Neuron (in vitro differentiated cells): ENCODE results near the gene WFS1.

Experiments
- H2AFZ ChIP-seq: one replicate; pipeline ENCODE4 v1.6.1; 2013; ENCODE audit warnings: low read depth, mild to moderate bottlenecking, inconsistent platforms, low read length, moderate library complexity
- H3K27me3 ChIP-seq: one replicate; pipeline ENCODE4 v1.6.1; 2013; ENCODE audit warnings: low read length; ENCODE audit not compliant: insufficient read depth
- H3K36me3 ChIP-seq: one replicate; pipeline ENCODE4 v1.6.1; 2013; ENCODE audit warnings: low read length; ENCODE audit not compliant: insufficient read depth
- H3K4me1 ChIP-seq: one replicate; pipeline ENCODE4 v1.6.1; 2013; ENCODE audit warnings: low read length; ENCODE audit not compliant: insufficient read depth
- H3K4me3 ChIP-seq: 2 replicates; pipeline ENCODE4 v1.5.1; 2013; ENCODE audit warnings: mild to moderate bottlenecking, low read length, moderate library complexity
- H3K9me3 ChIP-seq: one replicate; pipeline ENCODE4 v1.6.1; 2013; ENCODE audit warnings: low read length

Gene WFS1

DNA sequence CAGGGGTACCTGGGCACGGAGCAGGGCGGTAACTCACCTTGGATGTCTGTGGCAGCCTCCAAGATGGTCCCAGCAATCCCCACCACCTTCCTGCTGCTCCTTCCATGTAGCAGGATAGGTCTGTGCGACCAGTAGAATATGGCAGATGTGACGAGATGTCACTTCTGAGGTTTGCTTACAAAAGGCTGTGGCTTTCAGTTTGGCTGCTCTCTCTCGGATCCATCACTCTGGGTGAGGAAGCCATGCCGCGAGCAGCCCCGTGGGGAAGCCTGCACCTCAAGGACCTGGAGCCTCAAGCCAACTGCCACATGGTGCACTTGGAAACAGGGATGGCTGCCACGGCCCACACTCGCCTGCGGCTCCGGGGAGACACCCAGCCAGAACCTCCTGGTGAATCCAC, 37.6 kb downstream of the WFS1 start:
- peaks cover 6% of the 10 kb centered on the region for H3K36me3 ChIP-seq
- no peak overlapping the region for H2AFZ ChIP-seq
- no peak overlapping the region for H3K4me3 ChIP-seq
- H3K9me3 ChIP-seq, result no peaks in the 10 kb centered on the region
- no peaks in the 10 kb centered on the region for H3K27me3 ChIP-seq
- H3K4me1 ChIP-seq, result peaks cover 3% of the 10 kb centered on the region

DNA sequence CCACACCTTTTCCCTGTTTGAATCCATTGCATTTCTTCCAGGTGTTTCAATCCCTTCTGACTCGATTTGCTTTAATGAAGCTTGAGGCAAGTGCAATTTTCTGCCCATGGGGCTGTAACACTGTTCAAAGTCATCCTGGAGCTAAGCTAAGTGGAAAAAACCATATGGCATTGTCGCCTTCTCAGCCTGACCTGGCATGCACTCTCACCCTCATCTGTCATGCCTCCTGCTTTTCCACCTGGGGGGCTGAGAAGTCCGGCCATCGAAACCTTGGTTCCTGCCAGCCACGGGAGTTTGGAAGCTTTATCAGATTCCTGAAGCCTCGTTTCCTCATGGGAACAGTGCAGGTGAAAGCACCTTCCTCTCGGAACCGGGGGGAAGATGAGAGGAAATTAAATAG, 38.2 kb downstream of the WFS1 start:
- Histone ChIP-seq H3K4me3 (no peak overlapping the region), H3K36me3 (no peaks in the 10 kb centered on the region), H3K27me3 (no peaks in the 10 kb centered on the region), H2AFZ (no peak overlapping the region), H3K9me3 (no peaks in the 10 kb centered on the region), H3K4me1 (peaks cover 3% of the 10 kb centered on the region)

DNA sequence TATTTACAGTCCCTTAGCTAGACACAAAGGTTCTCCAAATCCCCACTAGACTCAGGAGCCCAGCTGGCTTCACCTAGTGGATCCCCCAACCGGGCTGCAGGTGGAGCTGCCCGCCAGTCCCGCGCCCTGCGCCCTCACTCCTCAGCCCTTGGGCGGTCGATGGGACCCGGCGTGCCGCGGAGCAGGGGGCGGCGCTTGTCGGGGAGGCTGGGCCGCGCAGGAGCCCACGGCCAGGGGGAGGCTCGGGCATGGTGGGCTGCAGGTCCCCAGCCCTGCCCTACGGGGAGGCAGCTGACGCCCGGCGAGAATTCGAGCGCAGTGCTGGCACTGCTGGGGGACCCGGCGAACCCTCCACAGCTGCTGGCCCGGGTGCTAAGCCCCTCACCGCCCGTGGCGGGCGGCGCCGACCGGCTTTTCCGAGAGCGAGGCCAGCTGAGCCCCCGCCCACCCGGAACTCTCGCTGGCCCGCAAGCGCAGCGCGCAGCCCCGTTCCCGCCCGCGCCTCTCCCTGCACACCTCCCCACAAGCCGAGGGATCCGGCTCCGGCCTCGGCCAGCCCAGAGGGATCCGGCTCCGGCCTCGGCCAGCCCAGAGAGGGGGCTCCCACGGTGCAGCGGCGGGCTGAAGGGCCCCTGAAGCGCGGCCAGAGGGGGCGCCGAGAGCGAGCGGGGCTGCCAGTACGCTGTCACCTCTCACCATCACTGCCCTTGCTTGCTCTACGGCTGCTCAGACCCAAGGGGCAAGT, 39.4 kb downstream of the WFS1 start:
- H3K36me3 ChIP-seq, result no peaks in the 10 kb centered on the region
- no peaks in the 10 kb centered on the region for H3K9me3 ChIP-seq
- H3K4me3 ChIP-seq, result peak overlapping the region; percentile 59
- peak overlapping the region; percentile 97 for H2AFZ ChIP-seq
- peaks cover 3% of the 10 kb centered on the region for H3K4me1 ChIP-seq
- H3K27me3 ChIP-seq, result no peaks in the 10 kb centered on the region

DNA sequence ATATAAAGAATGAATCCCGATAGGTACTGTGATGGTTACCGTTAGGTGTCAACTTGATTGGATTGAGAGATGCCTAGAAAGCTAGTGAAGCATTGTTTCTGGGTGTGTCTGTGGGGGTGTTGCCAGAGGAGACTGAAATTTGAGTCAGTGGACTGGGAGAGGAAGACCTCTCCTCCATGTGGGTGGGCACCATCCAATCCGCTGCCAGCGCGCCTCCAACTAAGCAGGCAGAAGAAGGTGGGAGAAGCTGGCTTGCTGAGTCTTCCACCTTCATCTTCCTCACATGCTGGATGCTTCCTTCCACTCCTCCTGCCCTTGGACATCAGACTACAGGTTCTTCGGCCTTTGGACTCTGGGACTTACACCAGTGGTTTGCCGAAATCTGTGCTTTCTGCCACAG, 40.1 kb downstream of the WFS1 start:
- Histone ChIP-seq H3K9me3 (no peaks in the 10 kb centered on the region), H3K4me1 (peaks cover 3% of the 10 kb centered on the region), H3K4me3 (peak overlapping the region; percentile 59), H2AFZ (peak overlapping the region; percentile 97), H3K27me3 (no peaks in the 10 kb centered on the region), H3K36me3 (no peaks in the 10 kb centered on the region)

DNA sequence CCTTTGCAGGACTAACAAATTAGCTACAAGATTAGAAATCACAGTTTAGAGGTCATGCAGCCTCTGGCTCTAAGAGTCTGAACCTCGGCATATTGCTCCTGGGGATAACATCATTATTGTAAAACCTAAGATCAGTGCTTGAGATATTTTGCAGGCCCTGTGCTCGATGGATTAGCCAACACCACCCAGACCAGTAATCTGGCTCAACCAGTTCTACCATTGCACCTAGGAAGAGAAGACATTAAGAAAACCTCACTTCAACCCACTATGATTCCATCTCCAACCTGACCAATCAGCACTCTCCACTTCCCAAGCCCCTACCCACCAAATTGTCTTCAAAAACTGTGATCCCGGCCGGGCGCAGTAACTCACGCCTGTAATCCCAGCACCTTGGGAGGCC, 43.6 kb downstream of the WFS1 start:
- no peak overlapping the region for H2AFZ ChIP-seq
- no peak overlapping the region for H3K4me3 ChIP-seq
- no peaks in the 10 kb centered on the region for H3K36me3 ChIP-seq
- no peaks in the 10 kb centered on the region for H3K27me3 ChIP-seq
- H3K4me1 ChIP-seq, result no peaks in the 10 kb centered on the region
- H3K9me3 ChIP-seq, result no peaks in the 10 kb centered on the region

DNA sequence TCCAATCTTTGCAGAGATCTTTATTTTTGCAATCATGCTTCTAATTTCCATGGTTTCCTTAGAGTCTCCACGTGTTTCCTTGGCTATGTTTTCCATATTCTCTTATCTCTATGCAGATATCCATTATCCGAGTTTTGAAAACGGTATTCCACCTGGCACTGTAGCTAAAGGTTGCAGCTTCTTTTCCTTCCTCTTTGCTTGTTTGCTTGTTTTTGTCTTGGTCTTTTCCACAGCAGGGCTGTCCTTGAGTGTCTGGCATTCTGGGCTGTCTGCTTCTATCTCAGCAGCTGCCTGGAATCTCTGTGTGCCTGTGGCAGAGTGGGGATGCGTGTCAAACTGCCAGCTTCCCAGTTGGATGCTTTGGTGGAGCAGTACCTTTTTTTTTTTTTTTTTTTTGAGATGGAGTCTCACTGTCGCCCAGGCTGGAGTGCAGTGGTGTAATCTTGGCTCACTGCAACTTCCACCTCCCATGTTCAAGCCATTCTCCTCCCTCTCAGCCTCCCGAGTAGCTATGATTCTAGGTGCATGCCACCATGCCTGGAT, 46.9 kb downstream of the WFS1 start:
- Histone ChIP-seq H3K4me1 (no peaks in the 10 kb centered on the region), H3K4me3 (no peak overlapping the region), H3K36me3 (no peaks in the 10 kb centered on the region), H2AFZ (no peak overlapping the region), H3K27me3 (no peaks in the 10 kb centered on the region), H3K9me3 (peaks cover 3% of the 10 kb centered on the region)

DNA sequence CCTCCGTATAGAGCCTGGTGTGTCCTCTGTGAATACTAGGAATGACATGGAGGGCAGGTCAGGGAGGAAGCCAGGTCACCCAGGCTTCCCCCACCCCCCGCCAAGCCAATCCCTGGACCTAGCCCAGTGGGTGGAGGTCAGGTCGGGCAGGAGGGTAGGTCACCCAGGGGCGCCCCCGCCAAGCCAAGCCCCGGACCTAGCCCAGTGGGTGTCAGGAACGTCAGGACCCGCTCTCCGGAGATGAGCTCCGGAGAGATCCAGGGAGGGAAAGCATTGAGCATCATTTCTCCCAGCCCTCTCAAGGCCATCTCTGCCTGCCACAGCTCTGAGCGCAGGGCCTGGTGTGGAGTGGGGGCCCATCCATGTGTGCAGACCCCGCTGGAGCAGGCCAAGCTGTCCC, 48.6 kb downstream of the WFS1 start:
- no peak overlapping the region for H3K4me3 ChIP-seq
- no peaks in the 10 kb centered on the region for H3K4me1 ChIP-seq
- no peak overlapping the region for H2AFZ ChIP-seq
- peaks cover 3% of the 10 kb centered on the region for H3K9me3 ChIP-seq
- H3K36me3 ChIP-seq, result no peaks in the 10 kb centered on the region
- H3K27me3 ChIP-seq, result no peaks in the 10 kb centered on the region

DNA sequence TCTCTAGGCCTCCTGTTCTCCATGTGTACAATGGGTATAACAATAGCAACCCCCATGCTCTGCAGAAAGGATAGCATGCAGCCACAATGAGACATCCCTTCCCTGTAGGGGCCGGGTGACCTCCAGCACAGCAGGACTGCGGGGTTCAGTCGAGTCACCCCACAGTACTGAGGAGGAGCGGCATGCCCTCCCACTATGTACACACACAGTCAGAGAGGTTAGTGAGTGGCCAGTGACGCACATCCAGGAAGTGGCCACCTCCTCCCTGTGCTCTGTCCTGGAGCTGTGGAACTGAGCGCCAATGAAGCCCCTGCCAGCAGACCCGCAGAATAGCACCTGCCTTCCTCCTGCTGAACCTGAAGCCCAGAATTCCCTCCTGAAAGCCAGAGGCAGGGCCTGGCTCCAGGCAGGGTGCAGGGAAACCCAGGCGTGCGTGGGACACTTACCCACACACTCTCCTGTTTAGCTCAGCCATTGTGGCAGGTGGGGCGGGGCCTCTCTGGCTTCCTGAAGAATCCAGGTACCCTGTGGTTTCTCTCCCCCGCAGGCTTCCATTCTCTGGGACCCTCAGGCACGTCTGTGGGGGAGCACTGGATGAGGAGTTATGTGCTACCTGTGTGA, 50.0 kb downstream of the WFS1 start:
- Histone ChIP-seq H3K36me3 (no peaks in the 10 kb centered on the region), H3K4me3 (no peak overlapping the region), H3K4me1 (no peaks in the 10 kb centered on the region), H2AFZ (no peak overlapping the region), H3K27me3 (no peaks in the 10 kb centered on the region), H3K9me3 (peaks cover 3% of the 10 kb centered on the region)

DNA sequence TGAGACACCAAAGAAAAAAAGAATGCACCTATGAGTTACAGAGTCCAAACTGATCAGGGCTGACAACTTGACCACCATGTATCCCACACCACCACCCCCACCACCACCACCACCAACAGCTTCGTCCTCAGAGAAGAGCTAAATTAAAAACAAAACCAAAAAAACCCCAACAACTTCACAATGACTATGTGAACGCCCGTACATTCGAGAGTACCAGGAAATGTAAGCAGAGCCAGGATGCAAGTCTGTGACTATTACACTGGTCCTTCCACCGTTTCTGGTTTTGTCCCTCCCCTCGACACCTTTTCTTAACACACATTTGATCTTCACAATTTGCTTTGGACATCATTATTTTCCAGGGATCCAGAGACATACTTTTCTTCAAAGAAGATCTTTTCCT, 51.0 kb downstream of the WFS1 start:
- no peak overlapping the region for H2AFZ ChIP-seq
- peaks cover 9% of the 10 kb centered on the region for H3K4me1 ChIP-seq
- no peaks in the 10 kb centered on the region for H3K27me3 ChIP-seq
- H3K36me3 ChIP-seq, result no peaks in the 10 kb centered on the region
- H3K9me3 ChIP-seq, result peaks cover 3% of the 10 kb centered on the region
- no peak overlapping the region for H3K4me3 ChIP-seq

DNA sequence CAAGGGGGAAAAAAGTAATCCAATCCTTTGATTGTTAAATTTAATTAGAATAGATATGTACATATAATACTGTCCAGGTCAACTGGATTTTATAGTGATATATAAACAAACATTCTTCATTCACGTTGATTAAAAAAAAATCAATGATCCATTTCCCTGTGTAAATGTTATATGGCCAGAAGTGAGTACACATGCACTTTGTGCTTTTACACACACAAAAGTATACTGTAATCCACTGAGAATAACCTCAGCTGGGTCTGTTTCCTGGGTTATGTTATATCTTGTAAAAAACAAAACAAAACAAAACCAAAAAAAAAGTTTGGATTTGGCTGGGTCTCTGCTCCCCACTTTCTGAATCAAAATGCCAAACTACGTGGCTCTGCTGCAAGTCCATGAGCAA, 51.7 kb downstream of the WFS1 start:
- H3K36me3 ChIP-seq, result no peaks in the 10 kb centered on the region
- peaks cover 3% of the 10 kb centered on the region for H3K9me3 ChIP-seq
- no peak overlapping the region for H2AFZ ChIP-seq
- no peak overlapping the region for H3K4me3 ChIP-seq
- H3K27me3 ChIP-seq, result no peaks in the 10 kb centered on the region
- H3K4me1 ChIP-seq, result peaks cover 13% of the 10 kb centered on the region

DNA sequence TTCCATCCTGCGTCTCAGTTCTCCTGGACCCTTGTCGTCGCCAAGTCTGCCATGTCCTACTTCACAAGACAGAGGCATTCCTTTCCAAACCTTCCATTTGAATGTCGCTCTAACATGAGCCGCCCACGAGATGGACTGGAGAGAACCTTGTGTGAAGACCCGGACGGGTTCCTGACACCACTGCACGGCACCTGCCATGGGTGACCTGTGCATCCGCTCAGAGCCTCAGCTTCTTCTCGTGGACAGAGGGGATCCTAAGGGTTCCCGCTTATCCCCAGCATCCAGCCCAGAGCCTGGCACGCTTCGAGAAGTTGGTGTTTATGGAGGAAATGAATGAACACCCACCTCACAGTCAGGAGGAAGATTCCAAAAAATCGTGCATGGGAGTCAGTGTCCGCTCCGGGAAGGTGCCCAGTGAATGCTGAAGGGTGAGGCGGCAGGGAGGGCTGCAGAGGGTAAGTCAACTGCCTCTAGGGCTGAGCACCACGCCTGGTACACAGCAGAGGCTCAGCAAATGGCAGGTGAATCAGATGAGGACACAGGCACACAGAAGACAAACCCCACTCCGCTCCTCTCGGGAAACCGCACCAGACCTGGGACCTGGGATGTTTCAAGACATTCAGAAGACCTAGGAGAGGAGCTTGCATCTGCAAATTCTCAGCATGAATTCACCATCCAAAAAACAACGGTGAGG, 52.6 kb downstream of the WFS1 start:
- Histone ChIP-seq H3K4me1 (peaks cover 13% of the 10 kb centered on the region), H3K27me3 (no peaks in the 10 kb centered on the region), H3K9me3 (peaks cover 3% of the 10 kb centered on the region), H3K36me3 (no peaks in the 10 kb centered on the region), H3K4me3 (no peak overlapping the region), H2AFZ (no peak overlapping the region)

DNA sequence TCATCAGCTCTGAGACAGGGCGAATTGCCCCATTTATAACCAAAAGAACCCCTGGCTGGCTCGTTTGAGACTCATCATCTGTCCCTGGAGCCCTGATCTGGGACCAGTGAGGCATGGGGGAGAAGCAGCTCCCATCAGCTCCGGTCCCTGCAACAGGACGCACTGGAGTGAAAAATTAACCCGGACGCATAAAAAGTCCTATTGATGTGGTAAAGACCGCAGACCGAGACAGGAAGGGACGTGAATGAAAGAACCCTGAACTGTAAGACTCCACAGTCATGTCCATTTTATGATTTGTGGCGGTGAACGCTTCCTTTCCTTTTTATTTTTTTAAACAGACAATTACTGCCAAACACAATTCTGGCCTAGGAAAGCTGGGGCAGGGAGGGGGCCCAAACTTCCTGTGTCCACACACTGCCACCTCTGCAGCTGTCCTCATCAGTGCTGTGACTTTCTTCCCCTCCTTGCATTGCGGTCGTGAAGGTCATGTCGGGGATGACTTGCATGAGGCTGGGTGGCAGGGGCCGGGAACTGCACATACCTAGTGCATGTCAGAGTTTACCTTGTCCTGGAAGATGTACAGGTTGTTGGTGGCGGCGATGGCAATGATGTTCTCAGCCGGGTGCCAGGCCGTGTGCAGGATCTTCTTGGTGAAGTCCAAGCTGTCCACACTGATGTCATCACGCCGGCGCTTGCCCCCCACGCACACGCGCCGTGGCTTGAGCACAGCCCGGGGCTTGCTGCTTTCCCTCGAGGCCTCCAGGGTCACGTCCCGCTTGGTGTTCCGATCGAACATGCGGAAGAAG, 53.3 kb downstream of the WFS1 start:
- peaks cover 1% of the 10 kb centered on the region for H3K27me3 ChIP-seq
- H3K36me3 ChIP-seq, result no peaks in the 10 kb centered on the region
- no peak overlapping the region for H2AFZ ChIP-seq
- H3K4me3 ChIP-seq, result no peak overlapping the region
- H3K4me1 ChIP-seq, result peaks cover 13% of the 10 kb centered on the region
- peaks cover 3% of the 10 kb centered on the region for H3K9me3 ChIP-seq
